Measurements from ENCODE around the gene DNAH3. TPM values are rescaled to one million over a fixed set of nuclear protein-coding genes. Genes with fewer than 3 reads are reported as not detected.

Gene DNAH3
- total and polyA plus RNA-seq, 2 of the 13 experiments (the other 11 are each of a cell fraction or from before 2014, with no cell fraction given) = 0.07 to 0.08 TPM

- TF ChIP-seq RERE (CRISPR knock-in tag; IDR thresholded peaks at IDR 0.05; ENCODE audit: low read depth) = no peak
- no peak for TF ChIP-seq ZBTB25 (CRISPR knock-in tag; IDR thresholded peaks at IDR 0.05)
- TF ChIP-seq CC2D1A (CRISPR knock-in tag; IDR thresholded peaks at IDR 0.05) = no peak
- no peak for TF ChIP-seq KAT8 (CRISPR knock-in tag; IDR thresholded peaks at IDR 0.05)
- no peak for TF ChIP-seq GLMP (CRISPR knock-in tag; IDR thresholded peaks at IDR 0.05; ENCODE audit: borderline replicate concordance)
- no peak for TF ChIP-seq CBX5 (CRISPR knock-in tag; IDR thresholded peaks at IDR 0.05; ENCODE audit: borderline replicate concordance)
Measured at GRCh38 chr16:21145738-21146137, 4.9 kb downstream of the DNAH3 start (continued).

Data from HepG2 (cell line).